ENCODE results near the gene TRAFD1.

- TF ChIP-seq CTCF (IDR thresholded peaks at IDR 0.05; ENCODE audit: low read depth, low read length) (no peak), POLR2A (IDR thresholded peaks at IDR 0.05; ENCODE audit: extremely low read depth, insufficient read length) (no peak), MYC (IDR thresholded peaks at IDR 0.05; ENCODE audit: low read depth, low read length) (no peak), MAX (IDR thresholded peaks at IDR 0.05; ENCODE audit: low read depth, low read length) (no peak)
Measured at GRCh38 chr12:112184056-112184887, 58.9 kb downstream of the TRAFD1 start.
